GM21737 (cell line): ENCODE measurements around the gene ATP6V0A4.

Experiments used
- ATAC-seq: cut with Tn5 transposase; IDR thresholded peaks from one replicate; pipeline ENCODE4 v1.9.1; 2021; ENCODE audit warnings: mild to moderate bottlenecking, moderate library complexity; ENCODE audit not compliant: unreplicated experiment

ATP6V0A4 gene

GRCh38 chr7:138663725-138664710 lies 134.0 kb downstream of the ATP6V0A4 start:
- ATAC-seq, result no peak

- ATAC-seq, result no peak
Observed at GRCh38 chr7:138662991-138663320, 135.0 kb downstream of the ATP6V0A4 start.

GRCh38 chr7:138662076-138662990 lies 135.7 kb downstream of the ATP6V0A4 start:
- no peak for ATAC-seq

- ATAC-seq, result no peak
Observed at GRCh38 chr7:138661069-138661635, 136.8 kb downstream of the ATP6V0A4 start.

GRCh38 chr7:138658889-138659288 lies 139.1 kb downstream of the ATP6V0A4 start:
- no peak for ATAC-seq

GRCh38 chr7:138657854-138658386 lies 140.1 kb downstream of the ATP6V0A4 start:
- no peak for ATAC-seq

GRCh38 chr7:138656952-138657351 lies 141.0 kb downstream of the ATP6V0A4 start:
- ATAC-seq, result no peak
